Inflammatory macrophage (primary cell): ENCODE measurements around the gene BEST3.
"Not testable (repeated sequence)": the region's sequence is repeated elsewhere in the genome, so short reads cannot be mapped to it uniquely, and the experiment has no call there.

ENCODE experiments used
- DNase-seq, 2 donors: peaks; one replicate each; pipeline ENCODE4 v3.0.0-alpha.2; 2020 to 2022

Gene BEST3

DNA sequence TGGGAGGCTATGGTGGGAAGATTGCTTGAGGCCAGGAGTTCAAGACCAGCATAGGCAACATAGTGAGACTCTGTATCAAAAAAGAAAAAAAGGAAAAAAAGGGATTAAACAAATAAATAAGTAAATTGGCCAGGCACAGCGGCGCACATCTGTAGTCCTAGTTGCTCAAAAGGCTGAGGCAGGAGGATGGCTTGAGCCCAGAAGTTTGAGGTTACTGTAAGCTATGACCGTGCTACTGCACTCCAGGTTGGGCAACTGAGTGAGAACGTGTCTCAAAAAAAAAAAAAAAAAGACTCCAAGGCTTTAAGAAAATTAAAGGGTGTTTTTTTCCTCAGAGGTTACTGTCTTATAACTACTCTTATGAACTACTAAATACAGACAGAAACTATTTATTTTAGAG is 11.7 kb downstream of the BEST3 start:
- no peak for DNase-seq

DNA sequence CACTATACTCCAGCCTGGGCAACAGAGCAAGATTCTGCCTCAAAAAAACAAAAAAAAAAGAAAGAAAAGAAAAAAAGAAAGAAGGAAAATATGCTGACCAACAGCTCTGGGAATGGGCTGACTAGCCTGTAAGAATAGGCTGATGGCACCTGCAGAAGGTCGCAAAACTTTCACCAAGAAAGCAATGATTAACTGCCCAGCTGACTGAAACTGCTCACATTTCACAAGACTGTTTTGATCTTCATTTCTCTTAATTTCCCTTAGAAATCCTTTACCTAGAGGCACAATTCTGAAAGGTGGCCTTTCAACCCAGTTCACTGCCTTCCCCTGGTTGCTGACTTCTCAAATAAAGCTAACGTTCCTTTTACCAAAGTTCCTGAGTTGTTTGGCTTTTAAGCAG is 12.4 kb downstream of the BEST3 start:
- DNase-seq = no peak

DNA sequence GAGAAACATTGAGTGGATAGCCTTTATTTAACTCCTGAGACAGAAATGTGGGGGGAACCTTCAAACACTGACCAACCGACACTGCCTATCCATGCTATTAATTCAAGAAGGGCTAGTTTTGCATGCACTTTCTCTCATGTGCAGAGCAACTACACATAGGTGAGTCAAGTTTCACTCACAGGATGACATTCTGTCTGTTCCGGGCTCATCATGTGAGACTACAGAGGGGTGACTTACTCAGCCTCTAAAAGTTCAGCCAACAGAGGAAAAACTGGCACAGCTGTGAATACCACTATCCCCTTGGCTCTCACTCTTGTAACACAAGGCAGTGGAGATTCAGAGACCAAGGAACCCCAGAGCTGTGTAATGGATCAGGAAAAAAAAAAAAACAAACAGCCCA is 13.3 kb downstream of the BEST3 start:
- no peak for DNase-seq

DNA sequence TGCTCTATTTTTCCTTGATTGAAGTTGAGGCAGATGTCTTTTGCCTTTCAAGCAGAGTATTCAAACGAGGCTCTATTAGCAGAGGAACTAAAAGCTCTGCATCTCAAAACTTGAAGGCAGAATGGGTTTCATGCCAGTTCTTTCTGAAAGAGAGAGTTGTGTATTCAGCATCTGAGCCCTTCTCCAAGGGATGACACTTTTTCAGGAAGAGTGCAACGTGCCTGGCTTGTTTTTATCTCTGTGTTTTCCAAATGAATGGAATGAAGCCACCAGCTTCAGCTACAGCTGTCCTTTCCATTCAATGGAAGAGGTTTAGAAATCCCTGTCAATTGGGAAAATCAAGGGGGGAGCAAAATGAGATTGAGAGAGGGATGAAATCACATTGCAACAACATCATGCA is 14.6 kb downstream of the BEST3 start:
- no peak for DNase-seq

DNA sequence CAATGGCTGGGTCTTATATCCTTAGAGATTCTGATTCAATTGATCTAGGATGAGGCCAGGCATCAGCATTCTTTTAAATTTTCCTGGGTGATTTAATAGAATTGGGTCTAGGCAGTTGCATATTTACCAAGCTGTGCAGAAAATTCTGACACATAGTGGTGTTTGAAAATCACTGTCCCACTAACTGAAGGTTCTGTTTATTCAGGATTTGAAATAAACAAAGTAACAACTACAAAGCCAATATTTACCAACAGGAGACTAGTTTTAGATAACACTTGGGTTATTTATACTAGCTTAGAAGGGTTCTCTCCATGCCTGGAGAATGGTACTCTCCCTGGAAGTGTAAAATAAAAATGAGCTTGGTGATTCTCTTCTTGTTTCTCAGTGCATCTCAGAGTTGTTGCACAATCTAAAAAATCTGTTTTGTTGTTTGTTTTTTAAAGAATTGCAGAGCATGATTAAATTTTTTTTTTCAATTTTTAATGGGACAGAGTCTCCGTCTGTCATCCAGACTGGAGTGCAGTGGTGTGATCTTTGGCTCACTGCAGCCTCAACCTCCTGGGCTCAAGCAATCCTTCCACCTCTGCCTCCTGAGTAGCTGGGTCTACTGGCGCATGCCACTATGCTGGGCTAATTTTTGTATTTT is 16.9 kb downstream of the BEST3 start:
- DNase-seq = no peak

DNA sequence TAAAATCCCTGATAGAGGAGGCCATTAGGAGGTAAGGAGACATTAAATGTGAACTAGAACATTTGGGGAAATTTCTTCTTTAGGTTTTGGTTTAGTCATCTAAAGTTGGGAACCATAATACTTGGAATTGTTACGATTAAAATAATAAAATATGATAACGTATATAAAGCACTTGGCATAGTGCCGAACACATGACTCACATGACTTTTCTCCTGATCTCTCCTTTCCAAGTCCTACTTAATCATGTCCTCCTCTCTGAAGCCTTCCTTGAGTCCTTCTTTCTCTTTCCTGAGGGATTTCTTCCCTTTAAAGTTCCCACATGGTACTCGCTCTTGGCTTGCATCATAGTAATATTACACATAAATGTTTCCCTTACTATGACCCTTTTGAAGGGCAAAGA is 20.0 kb downstream of the BEST3 start:
- no peak for DNase-seq

DNA sequence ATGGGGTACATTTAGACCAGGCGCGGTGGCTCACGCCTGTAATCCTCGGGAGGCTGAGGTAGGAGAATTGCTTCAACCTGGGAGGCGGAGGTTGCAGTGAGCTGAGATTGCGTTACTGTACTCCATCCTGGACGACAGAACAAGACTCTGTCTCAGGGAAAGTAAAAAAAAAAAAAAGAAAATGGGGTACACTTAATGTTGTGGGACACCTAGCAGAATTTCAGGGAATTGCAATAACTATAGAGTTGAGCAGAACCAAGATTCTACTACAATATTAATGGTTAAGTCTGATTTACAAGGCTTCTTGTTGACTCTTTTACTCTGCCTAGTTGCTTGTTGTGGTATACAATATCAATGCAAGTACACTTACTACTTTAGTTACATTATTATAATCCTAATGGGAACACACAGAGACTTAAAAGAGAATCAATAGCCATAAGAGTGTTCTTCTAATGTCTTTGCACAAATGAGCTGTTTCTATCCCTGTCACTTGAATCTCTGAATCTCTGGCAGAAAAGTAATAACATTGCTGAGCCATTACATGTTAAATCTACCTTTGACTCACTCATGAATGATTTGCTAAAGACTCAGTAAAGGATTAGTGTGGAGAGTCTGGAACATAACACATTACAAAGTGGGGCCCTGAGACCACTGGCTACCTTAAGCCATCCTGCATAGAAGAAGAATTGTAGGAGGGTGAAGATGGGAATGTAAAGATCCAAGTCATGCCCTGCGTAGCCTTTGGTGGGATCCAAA is 22.7 kb downstream of the BEST3 start:
- no peak for DNase-seq

DNA sequence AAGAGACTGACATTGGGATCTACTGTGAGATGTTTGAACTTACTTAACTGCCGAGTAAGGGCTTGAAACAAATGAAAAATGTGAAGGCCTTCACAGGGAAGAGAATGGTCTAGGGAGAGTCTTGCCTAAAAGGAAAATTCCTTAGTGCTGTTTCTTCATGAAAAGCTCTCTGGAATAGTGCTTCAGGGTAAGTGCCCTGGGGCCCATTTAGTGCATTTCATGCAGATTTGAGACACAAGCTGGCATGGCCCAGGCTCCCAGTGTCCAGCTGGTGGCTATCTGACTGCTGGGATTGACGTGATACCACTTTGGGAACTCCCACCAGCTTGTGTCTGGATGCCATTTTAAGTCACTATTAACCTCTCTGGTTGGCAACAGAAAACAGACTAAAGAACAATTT is 26.9 kb downstream of the BEST3 start:
- DNase-seq = no peak

DNA sequence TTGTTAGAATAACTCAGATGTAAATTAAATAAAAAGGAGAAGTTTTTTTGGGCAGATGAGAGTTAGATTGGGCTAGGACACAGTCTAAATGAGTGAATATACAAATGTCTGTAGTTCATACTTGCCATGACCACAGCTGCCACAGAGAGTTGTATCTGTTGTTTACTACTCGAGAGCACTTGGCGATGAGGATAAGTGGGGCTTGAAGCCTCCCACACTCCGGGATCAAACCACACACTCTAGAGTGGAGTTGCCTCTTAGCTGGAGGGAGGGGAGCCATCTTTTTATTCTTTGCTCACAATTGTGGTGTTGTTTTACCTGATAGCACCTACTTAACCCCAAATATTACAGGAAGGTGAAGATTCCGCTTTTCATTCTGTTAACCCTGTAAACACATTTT is 27.5 kb downstream of the BEST3 start:
- no peak for DNase-seq

DNA sequence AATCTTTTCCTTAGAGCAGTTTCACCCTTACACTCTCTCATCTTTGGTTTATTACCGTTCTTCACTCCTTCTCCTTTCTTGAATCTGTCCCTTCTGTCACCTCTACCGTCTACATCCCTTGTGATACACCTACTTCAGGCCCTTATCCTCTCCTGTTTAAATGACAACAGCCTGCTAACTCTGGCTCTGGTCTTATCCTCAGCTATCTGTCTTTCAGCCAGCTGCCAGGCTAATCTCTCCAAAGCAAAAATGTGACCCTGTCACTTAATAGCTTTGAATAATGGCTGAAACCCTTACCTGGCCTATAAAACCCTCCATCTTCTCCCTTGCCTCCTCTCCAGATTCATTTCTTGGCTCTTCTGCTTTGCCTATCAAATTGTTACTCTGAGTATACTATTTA is 32.3 kb downstream of the BEST3 start:
- DNase-seq = no peak

DNA sequence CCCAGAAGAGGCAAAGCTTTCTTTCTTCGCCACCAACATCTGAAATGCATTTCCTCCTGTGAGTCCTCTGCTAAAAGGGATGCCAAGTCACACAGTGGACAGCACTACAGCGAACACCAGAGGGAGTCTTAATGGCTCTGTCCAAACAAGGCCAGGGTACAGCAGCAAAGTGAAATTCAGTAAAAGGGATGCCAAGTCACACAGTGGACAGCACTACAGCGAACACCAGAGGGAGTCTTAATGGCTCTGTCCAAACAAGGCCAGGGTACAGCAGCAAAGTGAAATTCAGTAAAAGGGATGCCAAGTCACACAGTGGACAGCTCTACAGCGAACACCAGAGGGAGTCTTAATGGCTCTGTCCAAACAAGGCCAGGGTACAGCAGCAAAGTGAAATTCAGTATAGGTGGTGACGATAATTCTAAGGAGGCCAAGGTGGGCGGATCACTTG is 34.1 kb downstream of the BEST3 start:
- not testable (repeated sequence) for DNase-seq

DNA sequence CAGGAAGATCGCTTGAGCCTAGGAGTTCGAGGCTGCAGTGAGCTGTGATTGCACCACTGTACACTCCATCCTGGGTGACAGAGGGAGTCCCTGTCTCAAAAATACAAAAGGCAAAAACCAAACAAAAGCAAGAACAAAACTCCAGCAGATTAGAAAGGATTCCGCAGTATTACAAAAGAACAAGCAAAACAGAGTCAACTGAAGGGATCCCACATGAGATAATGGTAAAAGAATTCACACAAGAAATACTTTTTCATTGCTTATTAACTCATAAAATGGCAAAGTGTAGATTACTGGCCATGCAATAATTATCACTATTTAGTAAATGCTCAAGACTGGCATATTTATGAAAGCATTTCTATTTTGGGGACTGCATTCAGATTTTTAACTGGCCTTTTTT is 35.4 kb downstream of the BEST3 start:
- DNase-seq = no peak

DNA sequence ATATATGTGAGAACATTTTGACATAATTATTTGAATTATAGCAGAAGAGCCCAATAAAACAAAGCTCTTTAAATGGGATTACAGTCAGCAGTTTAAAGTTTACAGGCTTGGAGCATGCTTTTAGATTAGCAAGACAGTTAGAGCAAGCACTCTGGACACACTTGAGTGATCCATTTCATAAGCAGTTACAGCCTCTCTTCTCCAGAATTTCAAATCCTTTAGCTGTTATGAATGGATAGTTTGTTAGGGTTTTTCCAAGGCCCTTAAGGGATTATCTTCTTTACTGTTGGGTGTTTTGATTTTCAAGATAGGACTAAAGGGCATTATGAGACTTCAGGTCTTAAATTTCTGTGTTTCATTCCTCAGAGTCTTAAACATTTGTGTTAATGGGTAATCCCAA is 36.3 kb downstream of the BEST3 start:
- DNase-seq = no peak

DNA sequence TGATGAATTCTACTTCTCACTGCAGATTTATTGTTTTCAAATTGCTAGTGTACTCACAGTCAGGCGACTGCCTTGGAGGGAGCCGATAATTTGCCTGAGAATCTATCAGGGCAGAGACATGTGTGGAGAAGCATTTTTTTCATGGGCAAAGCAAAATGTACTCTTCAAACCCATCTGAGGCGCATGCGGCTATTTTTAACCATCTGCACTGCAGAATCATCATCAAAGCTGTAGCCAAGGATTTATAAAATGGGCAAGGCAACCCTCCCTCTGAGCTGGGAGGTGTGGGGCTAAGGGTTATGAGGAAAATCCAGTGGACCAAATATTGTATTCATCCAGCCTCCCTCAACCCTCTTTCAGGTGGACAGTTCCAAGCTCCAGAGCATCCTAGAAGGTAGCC is 37.7 kb downstream of the BEST3 start:
- DNase-seq = no peak

DNA sequence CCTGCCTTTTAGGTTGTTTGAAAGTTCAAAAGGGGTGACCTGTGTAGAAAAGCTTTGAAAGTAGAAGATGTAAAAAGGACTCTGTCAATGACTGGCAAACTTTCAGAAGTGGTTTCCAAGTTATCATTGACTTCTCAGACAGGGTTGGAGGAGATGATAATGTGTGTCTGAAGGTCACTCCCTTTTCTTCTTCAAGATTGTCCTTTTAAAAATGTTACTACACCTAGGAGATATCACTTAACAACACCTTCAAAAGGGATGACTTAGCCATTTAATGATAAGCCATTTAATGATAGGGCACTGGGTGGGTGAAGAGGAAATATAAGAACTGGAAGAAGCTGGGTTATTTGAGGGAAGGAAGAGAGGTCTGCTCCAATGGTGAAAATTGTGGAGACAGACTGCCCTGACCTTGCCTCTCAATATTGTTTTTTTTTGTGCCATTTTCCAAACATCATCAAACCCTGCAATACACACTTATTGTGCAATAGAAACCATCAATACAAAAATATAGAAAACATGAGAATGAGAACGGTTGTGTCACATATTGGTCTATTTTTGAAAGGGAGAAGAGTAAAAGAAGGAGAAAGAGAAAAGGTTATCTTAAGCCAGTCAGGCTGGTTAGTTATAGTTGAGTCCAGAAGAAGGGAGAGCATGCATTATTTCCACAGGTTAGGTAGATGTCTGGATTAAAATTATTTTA is 38.8 kb downstream of the BEST3 start:
- DNase-seq = no peak

DNA sequence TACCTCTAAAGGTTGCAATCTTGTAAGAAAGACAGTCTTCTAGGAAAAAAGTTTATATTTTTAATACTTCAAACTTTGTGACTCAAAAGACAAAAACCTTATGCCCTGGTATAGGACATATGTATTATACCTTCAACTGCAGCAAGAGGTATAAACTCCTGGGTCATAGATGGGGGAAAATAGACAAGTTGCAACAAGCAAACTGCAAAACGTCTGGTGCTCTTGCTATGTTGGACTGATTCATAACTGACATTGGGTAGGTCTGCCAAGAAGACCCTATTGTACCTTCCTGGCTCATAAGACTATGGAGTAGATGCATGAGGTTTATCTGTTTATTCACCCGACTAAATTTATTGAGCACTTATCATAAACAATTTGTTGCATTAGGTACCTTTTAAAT is 40.9 kb downstream of the BEST3 start:
- DNase-seq = no peak

DNA sequence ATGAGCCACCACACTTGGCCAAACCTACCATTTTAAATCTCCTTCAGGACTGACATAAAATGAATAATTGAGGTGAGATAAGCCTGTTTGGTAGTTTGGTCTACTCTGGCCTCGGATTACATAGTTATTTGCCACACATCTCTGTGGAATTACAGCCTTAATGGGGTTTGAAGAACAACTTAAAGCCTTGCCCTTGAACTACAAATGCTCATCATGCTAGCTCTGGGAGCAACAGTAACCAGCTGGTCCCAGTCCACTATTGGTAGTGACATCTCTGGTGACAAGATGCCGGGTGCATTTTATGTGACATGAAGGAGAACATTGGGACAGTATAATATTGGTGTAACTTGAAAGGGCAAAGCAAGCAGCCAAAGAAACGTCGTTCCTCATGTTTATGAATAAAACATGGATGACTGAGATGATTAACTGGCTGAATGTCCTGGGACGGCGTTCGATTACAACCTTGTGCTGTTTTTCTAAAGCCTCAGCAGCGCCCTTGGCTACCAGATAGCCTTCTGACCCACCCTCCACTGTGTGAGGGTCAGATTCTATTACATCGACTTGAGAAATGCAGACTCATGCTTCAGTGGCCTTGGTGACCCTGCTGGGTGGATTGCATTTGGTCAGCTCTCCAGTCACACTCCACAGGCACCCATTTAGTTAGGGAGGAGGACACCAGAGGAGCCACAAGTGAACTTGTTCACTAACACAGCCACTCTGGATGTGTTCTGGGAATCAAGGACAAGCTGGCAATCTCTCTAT is 41.5 kb downstream of the BEST3 start:
- DNase-seq = no peak

DNA sequence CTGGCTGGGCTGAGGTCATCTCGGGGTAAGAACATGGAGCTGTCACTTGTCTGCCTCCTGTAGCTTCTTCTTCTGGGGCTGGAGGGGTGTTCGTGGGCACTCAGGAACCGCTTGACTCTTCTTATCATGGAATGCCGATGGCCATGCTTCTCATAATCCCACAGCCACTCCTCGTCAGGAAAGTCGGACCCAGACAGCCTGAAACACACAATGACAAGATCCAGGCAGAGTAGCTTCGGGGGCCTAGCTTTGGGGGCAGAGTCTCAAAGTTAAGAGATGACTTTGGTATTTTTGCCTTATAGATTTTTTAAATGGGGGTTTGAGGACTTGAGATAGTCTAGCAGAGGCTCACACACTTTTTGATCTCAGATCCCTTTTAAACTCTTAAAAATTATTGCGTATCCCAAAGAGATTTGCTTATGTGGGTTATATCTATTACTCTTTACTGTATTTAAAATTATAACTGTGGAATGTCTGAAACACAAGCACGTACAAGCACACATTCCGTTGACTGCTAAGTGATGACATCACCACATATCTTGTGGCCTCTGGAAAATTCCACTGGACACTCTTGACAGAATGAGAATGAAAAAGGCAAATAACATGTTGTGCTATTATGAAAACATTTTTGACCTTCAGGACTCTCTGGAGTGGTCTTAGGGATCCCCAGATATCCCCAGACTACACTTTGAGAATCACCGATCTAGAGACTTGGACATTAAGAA is 43.3 kb downstream of the BEST3 start:
- no peak for DNase-seq

DNA sequence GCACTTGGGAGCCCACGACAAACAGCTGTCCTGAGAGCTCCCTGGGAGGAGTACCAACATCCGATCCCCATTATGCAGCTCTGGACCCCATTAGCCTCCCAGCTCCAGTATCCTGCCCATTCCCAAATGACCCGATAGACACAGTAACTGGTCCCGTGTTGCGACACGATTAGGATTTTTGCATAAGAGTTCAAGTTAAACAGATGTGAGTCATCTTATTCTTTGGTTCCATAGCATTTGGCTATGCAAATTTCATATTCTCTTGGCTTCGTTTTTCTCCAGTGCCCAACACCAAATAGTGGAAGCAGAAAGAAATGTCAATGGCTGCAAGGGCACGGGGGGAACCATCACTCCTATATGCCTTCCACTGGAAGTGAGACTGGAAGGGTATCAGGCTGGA is 45.4 kb downstream of the BEST3 start:
- DNase-seq = no peak

DNA sequence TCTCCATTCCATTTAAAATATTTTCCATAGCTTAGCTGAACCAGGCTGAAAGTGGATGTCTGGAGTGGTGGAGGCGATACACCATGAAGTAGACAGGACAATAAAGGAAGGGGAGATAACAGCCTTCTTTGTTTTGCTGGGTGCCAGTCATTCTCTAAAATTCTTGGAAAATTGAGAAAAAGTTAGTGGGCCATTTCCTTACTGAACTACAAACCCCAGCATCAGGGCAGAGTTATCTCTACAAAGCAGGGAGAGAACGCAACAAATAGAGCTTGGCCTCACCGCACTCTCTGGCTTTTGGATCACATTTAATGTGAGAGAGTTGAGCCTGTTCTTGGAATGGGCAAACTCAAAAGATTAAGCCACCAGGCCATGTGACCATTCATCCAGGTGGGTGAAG is 47.2 kb downstream of the BEST3 start:
- DNase-seq = no peak

DNA sequence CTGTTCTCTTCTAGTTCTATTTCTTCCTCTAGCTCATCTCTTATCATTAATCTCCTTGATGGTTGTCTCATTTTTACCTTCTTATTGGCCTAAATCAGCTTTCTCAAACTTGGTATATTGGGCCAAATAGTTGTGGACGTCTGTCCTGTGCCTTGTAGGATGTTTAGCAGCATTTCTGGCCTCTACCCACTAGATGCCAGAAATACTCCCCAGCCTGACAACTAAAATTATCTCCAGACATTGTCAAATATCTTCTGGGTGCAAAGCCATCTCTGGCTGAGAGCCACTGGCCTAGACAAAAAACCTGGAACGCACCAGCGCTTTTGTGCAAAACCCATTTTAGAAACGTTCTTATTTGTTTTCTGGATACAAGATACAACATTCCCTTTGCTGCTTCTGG is 49.6 kb downstream of the BEST3 start:
- DNase-seq = no peak

DNA sequence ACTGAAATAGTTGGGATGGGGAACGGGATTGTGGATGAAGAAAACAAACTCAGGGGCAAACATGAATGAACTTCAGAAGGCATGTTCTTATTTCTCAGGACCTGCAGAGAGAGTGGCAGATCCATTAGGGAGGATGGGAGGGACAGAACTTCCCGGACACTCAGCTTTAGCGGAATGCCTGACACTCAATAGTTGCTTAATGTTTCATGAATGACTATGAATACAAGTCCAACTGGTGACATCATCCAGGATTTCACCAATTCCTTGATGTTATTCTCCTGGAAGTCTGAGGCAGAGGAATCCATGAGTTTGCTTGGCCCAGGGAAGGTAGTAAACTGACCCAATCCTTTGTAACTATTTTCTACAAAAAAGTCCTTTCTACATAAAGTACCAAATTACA is 50.6 kb downstream of the BEST3 start:
- no peak for DNase-seq

DNA sequence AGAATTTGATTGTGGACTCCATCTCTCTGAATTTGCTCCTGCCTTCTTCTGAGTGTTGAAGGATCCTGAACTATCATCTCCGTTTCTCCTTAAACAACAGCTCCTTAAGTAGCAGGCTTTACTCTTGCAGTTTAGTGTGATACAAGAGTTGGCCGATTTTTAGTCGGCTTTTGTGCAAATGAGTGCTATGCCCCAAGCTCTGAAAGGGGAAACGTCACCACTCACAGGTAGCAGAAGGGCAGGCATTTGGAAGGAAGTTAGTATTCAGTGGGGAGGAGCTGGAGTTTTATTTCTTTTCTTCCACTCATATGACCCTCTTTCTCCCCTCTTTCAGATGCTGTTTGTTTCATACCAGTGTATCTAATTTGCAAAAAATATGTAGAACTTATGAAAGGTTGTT is 51.9 kb downstream of the BEST3 start:
- no peak for DNase-seq
